HG02759 (cell line): ENCODE data around the gene KCP.

Experiments used
- ATAC-seq: cut with Tn5 transposase; IDR thresholded peaks from one replicate; pipeline ENCODE4 v1.9.1; 2021; ENCODE audit warnings: mild to moderate bottlenecking, moderate library complexity; ENCODE audit not compliant: unreplicated experiment

Gene KCP

GRCh38 chr7:128860158-128861073 is 50.1 kb downstream of the KCP start:
- ATAC-seq = no peak

GRCh38 chr7:128859232-128860157 is 51.0 kb downstream of the KCP start:
- no peak for ATAC-seq

- ATAC-seq = no peak
Measured at GRCh38 chr7:128858380-128859231, 51.9 kb downstream of the KCP start.

DNA sequence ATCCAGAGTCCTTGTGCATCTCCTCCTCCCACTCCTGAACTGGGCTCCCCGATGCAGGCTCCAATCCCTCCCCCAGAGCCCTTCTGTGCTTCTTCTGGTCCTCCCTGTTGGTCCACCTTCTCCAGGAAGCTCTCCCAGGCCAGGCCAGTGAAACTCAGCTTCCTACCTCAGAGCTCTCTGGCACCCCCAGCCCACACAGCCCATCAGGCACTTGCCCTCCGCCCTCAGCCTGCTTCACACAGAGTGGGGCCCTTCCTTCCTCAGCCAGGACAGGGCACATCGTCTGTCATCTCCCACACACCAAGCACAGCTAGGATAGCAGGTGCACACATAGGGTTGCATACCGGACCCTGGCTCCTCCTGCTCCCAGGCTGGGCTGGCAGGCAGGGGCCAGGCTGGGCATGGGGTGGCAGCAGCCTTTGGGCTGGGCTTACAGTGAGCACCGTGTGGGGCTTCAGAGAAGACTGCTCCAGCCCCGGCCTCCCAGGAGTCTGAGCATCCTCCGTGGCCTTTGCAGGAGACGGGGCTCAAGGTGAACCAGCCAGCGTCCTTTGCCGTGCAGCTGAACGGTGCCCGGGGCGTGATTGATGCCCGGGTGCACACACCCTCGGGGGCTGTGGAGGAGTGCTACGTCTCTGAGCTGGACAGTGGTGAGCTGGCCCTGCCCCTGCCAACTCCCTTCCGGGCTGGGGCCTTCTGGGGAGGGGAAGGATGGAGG is 54.3 kb downstream of the KCP start:
- ATAC-seq = no peak

GRCh38 chr7:128855559-128855958 is 55.0 kb downstream of the KCP start:
- no peak for ATAC-seq

DNA sequence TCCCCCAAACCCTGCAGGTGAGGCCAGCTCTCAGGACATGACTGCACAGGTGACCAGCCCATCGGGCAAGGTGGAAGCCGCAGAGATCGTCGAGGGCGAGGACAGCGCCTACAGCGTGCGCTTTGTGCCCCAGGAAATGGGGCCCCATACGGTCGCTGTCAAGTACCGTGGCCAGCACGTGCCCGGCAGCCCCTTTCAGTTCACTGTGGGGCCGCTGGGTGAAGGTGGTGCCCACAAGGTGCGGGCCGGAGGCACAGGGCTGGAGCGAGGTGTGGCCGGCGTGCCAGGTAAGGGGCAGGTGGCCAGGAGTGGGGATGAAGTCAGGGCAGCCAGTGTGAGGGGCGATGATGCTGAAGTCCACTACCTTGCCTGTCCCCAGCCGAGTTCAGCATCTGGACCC is 56.1 kb downstream of the KCP start:
- no peak for ATAC-seq

DNA sequence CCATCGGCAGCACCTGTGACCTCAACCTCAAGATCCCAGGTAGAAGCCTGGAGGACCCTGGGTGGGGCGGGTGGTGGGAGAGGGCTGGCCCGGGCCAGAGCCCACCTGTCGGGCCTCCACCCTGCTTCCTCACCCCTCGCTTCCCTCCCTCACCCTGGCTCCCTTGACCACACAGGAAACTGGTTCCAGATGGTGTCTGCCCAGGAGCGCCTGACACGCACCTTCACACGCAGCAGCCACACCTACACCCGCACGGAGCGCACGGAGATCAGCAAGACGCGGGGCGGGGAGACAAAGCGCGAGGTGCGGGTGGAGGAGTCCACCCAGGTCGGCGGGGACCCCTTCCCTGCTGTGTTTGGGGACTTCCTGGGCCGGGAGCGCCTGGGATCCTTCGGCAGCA is 56.7 kb downstream of the KCP start:
- ATAC-seq = no peak

GRCh38 chr7:128852537-128853254 is 57.8 kb downstream of the KCP start:
- no peak for ATAC-seq

GRCh38 chr7:128849804-128850490 is 60.6 kb downstream of the KCP start:
- ATAC-seq = no peak

DNA sequence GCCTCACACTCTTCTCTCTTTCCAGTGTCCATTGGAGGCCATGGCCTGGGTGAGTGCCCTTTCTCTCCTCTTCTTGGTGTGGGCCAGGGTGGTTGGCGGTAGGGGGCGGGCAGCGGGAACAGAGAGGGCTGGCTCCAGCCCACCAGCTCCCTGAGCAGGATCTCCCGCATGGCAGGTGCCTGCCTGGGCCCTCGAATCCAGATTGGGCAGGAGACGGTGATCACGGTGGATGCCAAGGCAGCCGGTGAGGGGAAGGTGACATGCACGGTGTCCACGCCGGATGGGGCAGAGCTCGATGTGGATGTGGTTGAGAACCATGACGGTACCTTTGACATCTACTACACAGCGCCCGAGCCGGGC is 61.4 kb downstream of the KCP start:
- ATAC-seq = no peak

- ATAC-seq = no peak
Measured at GRCh38 chr7:128848289-128849155, 62.0 kb downstream of the KCP start.

GRCh38 chr7:128847721-128848211 is 62.7 kb downstream of the KCP start:
- no peak for ATAC-seq

- ATAC-seq = no peak
Measured at GRCh38 chr7:128846781-128847444, 63.6 kb downstream of the KCP start.

GRCh38 chr7:128845987-128846386 is 64.5 kb downstream of the KCP start:
- no peak for ATAC-seq

- ATAC-seq = no peak
Measured at GRCh38 chr7:128845475-128845874, 65.0 kb downstream of the KCP start.

DNA sequence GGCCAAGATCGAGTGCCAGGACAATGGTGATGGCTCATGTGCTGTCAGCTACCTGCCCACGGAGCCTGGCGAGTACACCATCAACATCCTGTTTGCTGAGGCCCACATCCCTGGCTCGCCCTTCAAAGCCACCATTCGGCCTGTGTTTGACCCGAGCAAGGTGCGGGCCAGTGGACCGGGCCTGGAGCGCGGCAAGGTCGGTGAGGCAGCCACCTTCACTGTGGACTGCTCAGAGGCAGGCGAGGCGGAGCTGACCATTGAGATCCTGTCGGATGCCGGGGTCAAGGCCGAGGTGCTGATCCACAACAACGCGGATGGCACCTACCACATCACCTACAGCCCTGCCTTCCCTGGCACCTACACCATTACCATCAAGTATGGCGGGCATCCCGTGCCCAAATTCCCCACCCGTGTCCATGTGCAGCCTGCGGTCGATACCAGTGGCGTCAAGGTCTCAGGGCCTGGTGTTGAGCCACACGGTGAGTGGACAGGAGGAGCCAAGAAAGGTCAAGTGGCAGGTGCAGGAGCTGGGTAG is 65.7 kb downstream of the KCP start:
- ATAC-seq = no peak
